ENCODE results near the gene ANKS1B. TPM values are rescaled to one million over a fixed set of nuclear protein-coding genes. Genes with fewer than 3 reads are reported as not detected.

ANKS1B gene
- total and polyA plus RNA-seq, 2 of the 4 experiments (the other 2 are of a cell fraction) = 0.17 to 0.18 TPM

GRCh38 chr12:99647453-99647852 lies 337.3 kb downstream of the ANKS1B start, which contains the start of gene GARIN6:
Gene GARIN6, plus strand, starts transcription at chr12:99647753. Its CDS starts 422 bp downstream, at chr12:99648175.
- H3K27ac ChIP-seq (ENCODE audit: insufficient read depth, low read length) = no peak within 1 kb of the TSS
- H3K9me3 ChIP-seq (ENCODE audit: control insufficient read depth, insufficient read depth, low read length) = 0 out of 2 replicates have a peak, but pooled peaks cover 4% of the 10 kb centered on the region
- H3K18ac ChIP-seq (ENCODE audit: low read depth, low read length) = no peak within 1 kb of the TSS
- H3K4ac ChIP-seq (ENCODE audit: low read depth, low read length) = no peak within 1 kb of the TSS
- BruUV-seq (replicated peaks) = no TSS peak
- H2BK20ac ChIP-seq (ENCODE audit: low read depth, low read length) = no peak within 1 kb of the TSS
- ChIA-PET POLR2A (ENCODE audit: unreplicated experiment) (no interaction called here), CTCF (interaction anchor here (0.7 kb wide), 1 partner anchor 506 kb away, joined by 5 read pairs; no protein-coding TSS in a partner anchor)
- DNase-seq (no peak), ATAC-seq (ENCODE audit: low read depth) (no peak)
- no peak within 1 kb of the TSS for H3K4me2 ChIP-seq (ENCODE audit: low read depth, low read length)
- H3K56ac ChIP-seq (ENCODE audit: extremely low read depth, insufficient read depth, low read length) = no peak within 1 kb of the TSS
- in situ Hi-C loops (cut with MboI; ENCODE audit: low sequenced_read_pairs) (no loop called here), intact Hi-C loops (cut with micrococcal nuclease) (no loop called here), dilution Hi-C loops (cut with HindIII; ENCODE audit: low sequenced_read_pairs, unreplicated experiment) (no loop called here)
- H4K20me1 ChIP-seq (ENCODE audit: insufficient read depth, low read length) = no peaks in the 10 kb centered on the region
- no peak within 1 kb of the TSS for H2BK15ac ChIP-seq (ENCODE audit: low read depth, low read length)
- H2BK5ac ChIP-seq (ENCODE audit: low read depth, low read length, poor library complexity, severe bottlenecking) = no peak within 1 kb of the TSS
- no peak within 1 kb of the TSS for H3K23ac ChIP-seq (ENCODE audit: low read depth, low read length)
- H2AK5ac ChIP-seq (ENCODE audit: low read depth, low read length) = no peak within 1 kb of the TSS
- H2AK9ac ChIP-seq (replicated peaks; ENCODE audit: low read depth, low read length, poor library complexity) = no peak within 1 kb of the TSS
- H3K14ac ChIP-seq (replicated peaks; ENCODE audit: low read depth, low read length) = no peak within 1 kb of the TSS
- H2AFZ ChIP-seq (replicated peaks; ENCODE audit: low read length, poor library complexity) = no peak within 1 kb of the TSS
- TF ChIP-seq RCOR1 (IDR thresholded peaks at IDR 0.05; ENCODE audit: insufficient replicate concordance, low read length) (no peak), POLR2A (IDR thresholded peaks at IDR 0.05; ENCODE audit: low read depth, low read length) (no peak), MAZ (IDR thresholded peaks at IDR 0.05; ENCODE audit: borderline replicate concordance, low read depth, low read length) (no peak), RFX5 (IDR thresholded peaks at IDR 0.05; ENCODE audit: low read depth, low read length) (no peak), SMC3 (IDR thresholded peaks at IDR 0.05; ENCODE audit: low read depth, low read length) (no peak), MXI1 (IDR thresholded peaks at IDR 0.05; ENCODE audit: borderline replicate concordance, low read depth, low read length) (no peak), CTCF (conservative IDR thresholded peaks at IDR 0.05; ENCODE audit: low read depth, low read length) (no peak), RAD21 (IDR thresholded peaks at IDR 0.05; ENCODE audit: low read length) (no peak), BHLHE40 (IDR thresholded peaks at IDR 0.05; ENCODE audit: low read depth, low read length) (no peak), FOS (IDR thresholded peaks at IDR 0.05; ENCODE audit: low read depth, low read length) (no peak), CEBPB (IDR thresholded peaks at IDR 0.05; ENCODE audit: low read depth, low read length) (no peak), MAFK (IDR thresholded peaks at IDR 0.05; ENCODE audit: low read depth, low read length) (no peak)
- no peak within 1 kb of the TSS for H3K9ac ChIP-seq (ENCODE audit: low read depth, low read length)
- no peaks in the 10 kb centered on the region for H3K9me1 ChIP-seq (ENCODE audit: insufficient read depth, low read length)
- no peak within 1 kb of the TSS for H4K91ac ChIP-seq (ENCODE audit: insufficient read depth, low read depth, low read length)
- WGBS, 2 experiments (ENCODE audit: extremely low coverage in 2 of 2, insufficient read length in 1 of 2) = no CpG with 5 or more reads among the region's 4 CpGs
- no peak within 1 kb of the TSS for H2BK120ac ChIP-seq (ENCODE audit: low read depth, low read length)
- H3K79me1 ChIP-seq (ENCODE audit: low read depth in 1 of 2, low read length in 2 of 2) = no peaks in the 10 kb centered on the region
- no peaks in the 10 kb centered on the region for H3K27me3 ChIP-seq (ENCODE audit: control insufficient read depth, insufficient read depth, low read length)
- H3K4me1 ChIP-seq (ENCODE audit: control insufficient read depth, insufficient read depth, low read length) = no peaks in the 10 kb centered on the region
- no peak within 1 kb of the TSS for H4K5ac ChIP-seq (ENCODE audit: low read depth, low read length)
- no peak within 1 kb of the TSS for H3K4me3 ChIP-seq (ENCODE audit: insufficient read depth, low read depth, low read length)
- no peaks in the 10 kb centered on the region for H3K36me3 ChIP-seq (ENCODE audit: control insufficient read depth, insufficient read depth, low read length)
- H4K8ac ChIP-seq (ENCODE audit: low read depth in 2 of 2, low read length in 2 of 2) = no peak within 1 kb of the TSS

Measured in IMR-90 (cell line).